Thyroid gland (tissue), 4 donors: Measurements from ENCODE around the gene MX2. TPM values are rescaled to one million over a fixed set of nuclear protein-coding genes. Genes with fewer than 3 reads are reported as not detected.

Source experiments
- DNase-seq, 2 donors: peaks; one replicate each; pipeline ENCODE4 v3.0.0-alpha.2; 2019
- H3K27ac ChIP-seq, 3 donors: fragments of 200-600 bp; sonication (generic); 1 replicate in 2 of 3; 2 replicates in 1 of 3; pipeline ENCODE4 v1.5.1; 2016 to 2019; ENCODE audit warnings: mild to moderate bottlenecking in 1 of 3, moderate library complexity in 1 of 3
- H3K27me3 ChIP-seq: fragments of 200-600 bp; sonication (generic); one replicate; pipeline ENCODE4 v1.5.1; 2019
- H3K36me3 ChIP-seq, 2 donors: fragments of 200-600 bp; sonication (generic); one replicate each; pipeline ENCODE4 v1.5.1; 2016 to 2019
- H3K4me1 ChIP-seq, 2 donors: fragments of 200-600 bp; sonication (generic); one replicate each; pipeline ENCODE4 v1.5.1; 2017 to 2019
- H3K4me3 ChIP-seq, 3 donors: fragments of 200-600 bp; sonication (generic); replicated peaks in 1 of 3; 1 replicate in 2 of 3; 2 replicates in 1 of 3; pipeline ENCODE4 v1.5.1; 2016; ENCODE audit warnings: mild to moderate bottlenecking in 1 of 3
- H3K9me3 ChIP-seq: fragments of 200-600 bp; sonication (generic); one replicate; pipeline ENCODE4 v1.5.1; 2017
- POLR2A ChIP-seq, 2 donors: fragments of 450-650 bp; IDR thresholded peaks; one replicate each; pipeline ENCODE4 v1.6.1; 2017; ENCODE audit warnings: antibody characterized with exemption in 2 of 2, mild to moderate bottlenecking in 2 of 2, moderate library complexity in 1 of 2
- WGBS, 2 donors: methylation state at CpG; one replicate each; pipeline ENCODE4 v1.1.5; 2017; 5-methylcytosine and 5-hydroxymethylcytosine counted together
- intact Hi-C: fragments of 100-400 bp; cut with DNase I; formaldehyde crosslinking; loops from one replicate; pipeline ENCODE4 v1.15.1; 2023
- total RNA-seq, 4 donors: library from RNA; depleted of rRNA; stranded (reverse); fragments of >200 nt; gene quantifications; one replicate each; pipeline ENCODE4 v1.2.3, GENCODE V29; 2016
- TF ChIP-seq, protein P1 (sequence below), 6 experiments: fragments of 200-600 bp in 3 of 6; fragments of 450-650 bp in 3 of 6; sonication (generic) in 3 of 6; IDR thresholded peaks; one replicate each; pipeline ENCODE4 v1.5.1; 2016 to 2019; ENCODE audit warnings: antibody characterized with exemption in 6 of 6, mild to moderate bottlenecking in 2 of 6, inconsistent platforms in 1 of 6, moderate library complexity in 1 of 6

MX2 gene
- total RNA-seq, 4 donors from 2014 or later, result 3.0 to 19.8 (median 7.1) TPM

DNA sequence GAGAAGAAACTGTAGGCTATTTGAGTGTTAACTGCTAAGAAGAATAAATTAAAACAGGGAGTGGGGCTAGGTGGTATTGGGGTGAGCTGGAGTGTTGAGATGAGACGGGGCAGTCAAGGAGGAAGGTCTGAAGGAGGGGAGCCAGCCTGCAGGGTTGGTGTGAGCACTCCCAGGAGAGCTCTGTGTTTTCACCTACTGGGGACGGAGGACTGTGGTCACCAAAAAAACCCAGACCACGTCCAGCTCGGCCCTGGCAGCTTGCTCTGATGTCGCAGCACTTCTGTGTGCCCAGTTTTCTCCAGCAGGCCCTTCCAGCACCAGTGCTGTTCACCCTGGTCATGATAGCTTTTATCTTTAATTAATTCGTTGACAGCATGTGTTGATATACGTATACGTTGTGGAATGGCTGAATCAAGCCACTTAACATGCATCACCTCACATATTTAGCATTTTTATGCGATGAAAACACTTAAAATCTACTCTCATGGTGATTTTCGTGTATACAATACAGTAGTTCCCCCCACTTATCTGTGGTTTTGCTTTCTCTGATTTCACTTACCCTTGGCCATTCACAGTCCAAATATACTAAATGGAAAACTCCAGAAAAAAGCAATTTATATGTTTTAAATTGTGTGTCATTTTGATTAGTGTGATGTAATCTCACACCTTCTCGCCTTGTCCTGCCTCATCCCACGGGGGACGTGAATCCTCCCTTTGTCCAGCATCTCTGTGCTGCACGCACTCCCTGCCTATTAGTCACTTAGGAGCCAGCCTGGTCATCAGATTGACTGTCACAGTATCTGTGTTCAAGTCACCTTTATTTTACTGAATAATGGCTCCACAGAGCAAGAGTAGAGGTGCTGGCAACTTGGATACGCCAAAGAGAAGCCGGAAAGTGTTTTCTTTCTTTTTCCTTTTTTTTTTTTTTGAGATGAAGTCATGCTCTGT, 32.9 kb upstream of the MX2 start:
- Histone ChIP-seq H3K9me3 (no peaks in the 10 kb centered on the region), H3K27me3 (no peaks in the 10 kb centered on the region), H3K36me3 (no peaks in the 10 kb centered on the region), H3K27ac (no peak overlapping the region), H3K4me3 (no peak overlapping the region), H3K4me1 (no peaks in the 10 kb centered on the region)
- DNase-seq, result no peak
- TF ChIP-seq, protein P1, sequence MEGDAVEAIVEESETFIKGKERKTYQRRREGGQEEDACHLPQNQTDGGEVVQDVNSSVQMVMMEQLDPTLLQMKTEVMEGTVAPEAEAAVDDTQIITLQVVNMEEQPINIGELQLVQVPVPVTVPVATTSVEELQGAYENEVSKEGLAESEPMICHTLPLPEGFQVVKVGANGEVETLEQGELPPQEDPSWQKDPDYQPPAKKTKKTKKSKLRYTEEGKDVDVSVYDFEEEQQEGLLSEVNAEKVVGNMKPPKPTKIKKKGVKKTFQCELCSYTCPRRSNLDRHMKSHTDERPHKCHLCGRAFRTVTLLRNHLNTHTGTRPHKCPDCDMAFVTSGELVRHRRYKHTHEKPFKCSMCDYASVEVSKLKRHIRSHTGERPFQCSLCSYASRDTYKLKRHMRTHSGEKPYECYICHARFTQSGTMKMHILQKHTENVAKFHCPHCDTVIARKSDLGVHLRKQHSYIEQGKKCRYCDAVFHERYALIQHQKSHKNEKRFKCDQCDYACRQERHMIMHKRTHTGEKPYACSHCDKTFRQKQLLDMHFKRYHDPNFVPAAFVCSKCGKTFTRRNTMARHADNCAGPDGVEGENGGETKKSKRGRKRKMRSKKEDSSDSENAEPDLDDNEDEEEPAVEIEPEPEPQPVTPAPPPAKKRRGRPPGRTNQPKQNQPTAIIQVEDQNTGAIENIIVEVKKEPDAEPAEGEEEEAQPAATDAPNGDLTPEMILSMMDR (IDR thresholded peaks at IDR 0.05), result no peak
- TF ChIP-seq POLR2A (IDR thresholded peaks at IDR 0.05), result no peak
- intact Hi-C loops, result no loop called here
- WGBS, 2 donors, result 87 to 89% methylated on average over 16 of the region's 16 CpGs

DNA sequence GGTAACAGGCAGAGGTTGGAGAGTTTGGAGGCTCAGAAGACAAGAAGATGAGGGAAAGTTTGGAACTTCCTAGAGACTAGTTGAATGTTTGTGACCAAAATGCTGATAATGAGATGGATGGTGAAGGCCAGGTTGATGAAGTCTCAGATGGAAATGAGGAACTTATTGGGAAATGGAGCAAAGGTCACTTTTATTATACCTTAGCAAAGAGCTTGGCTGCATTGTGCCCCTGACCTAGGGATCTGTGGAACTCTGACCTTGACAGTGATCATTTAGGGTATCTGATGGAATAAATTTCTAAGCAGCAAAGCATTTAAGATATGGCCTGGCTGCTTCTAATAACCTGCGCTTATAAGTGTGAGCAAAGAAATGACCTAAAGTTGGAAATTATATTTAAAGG, 28.1 kb upstream of the MX2 start:
- no peak for DNase-seq
- no peak overlapping the region for H3K27ac ChIP-seq
- intact Hi-C loops, result no loop called here
- no peak overlapping the region for H3K4me3 ChIP-seq
- no peaks in the 10 kb centered on the region for H3K27me3 ChIP-seq
- no peak for TF ChIP-seq POLR2A (IDR thresholded peaks at IDR 0.05)
- TF ChIP-seq, protein P1 (IDR thresholded peaks at IDR 0.05), result no peak
- H3K36me3 ChIP-seq, result no peaks in the 10 kb centered on the region
- H3K9me3 ChIP-seq, result no peaks in the 10 kb centered on the region
- WGBS, 2 donors, result 93 to 100% methylated on average over 1 of the region's 1 CpG
- no peaks in the 10 kb centered on the region for H3K4me1 ChIP-seq

DNA sequence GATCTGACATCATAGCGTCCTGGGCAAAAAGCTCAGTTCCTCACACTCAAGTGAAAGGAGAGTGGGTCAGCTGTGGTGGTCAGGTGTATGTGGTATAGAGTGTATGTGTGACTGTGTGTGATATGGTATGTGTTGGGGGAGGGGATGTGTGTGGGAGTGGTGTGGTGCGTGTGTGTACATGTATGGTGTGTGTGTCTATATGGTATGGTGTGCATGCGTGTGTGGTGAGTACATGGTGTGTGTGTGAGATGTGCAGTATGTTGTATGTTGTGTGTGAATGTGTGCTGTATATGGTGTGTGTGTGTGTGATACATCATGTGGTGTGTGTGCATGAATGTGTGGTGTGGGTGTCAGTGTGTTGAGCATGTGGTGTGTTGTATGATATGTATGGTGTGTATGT, 24.3 kb upstream of the MX2 start:
- Histone ChIP-seq H3K9me3 (no peaks in the 10 kb centered on the region), H3K36me3 (no peaks in the 10 kb centered on the region), H3K4me3 (no peak overlapping the region), H3K27me3 (no peaks in the 10 kb centered on the region), H3K4me1 (no peaks in the 10 kb centered on the region), H3K27ac (no peak overlapping the region)
- intact Hi-C loops, result no loop called here
- TF ChIP-seq, protein P1 (IDR thresholded peaks at IDR 0.05), result no peak
- no peak for TF ChIP-seq POLR2A (IDR thresholded peaks at IDR 0.05)
- WGBS, 2 donors, result 91 to 96% methylated on average over 3 of the region's 3 CpGs
- DNase-seq, result no peak

DNA sequence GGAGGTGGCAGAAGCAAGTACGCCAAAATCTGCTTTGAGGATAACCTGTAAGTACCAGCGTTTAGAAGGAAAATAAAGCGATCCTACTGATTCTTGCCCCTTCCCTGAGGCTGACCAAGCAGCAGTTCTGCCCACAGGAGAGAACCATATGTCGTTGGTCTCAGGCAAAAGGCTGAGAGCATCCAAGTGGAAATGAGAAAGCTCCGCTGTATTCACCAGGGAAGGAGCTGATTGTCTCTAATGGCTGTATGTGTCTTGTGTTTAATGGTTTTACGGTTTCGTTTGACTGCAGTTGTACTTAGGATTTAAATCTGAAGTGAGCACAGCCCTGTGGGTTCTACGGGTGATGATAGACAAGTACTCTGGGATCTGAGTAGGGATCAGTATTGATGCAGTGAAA, 23.4 kb upstream of the MX2 start:
- TF ChIP-seq, protein P1 (IDR thresholded peaks at IDR 0.05), result no peak
- TF ChIP-seq POLR2A (IDR thresholded peaks at IDR 0.05), result no peak

DNA sequence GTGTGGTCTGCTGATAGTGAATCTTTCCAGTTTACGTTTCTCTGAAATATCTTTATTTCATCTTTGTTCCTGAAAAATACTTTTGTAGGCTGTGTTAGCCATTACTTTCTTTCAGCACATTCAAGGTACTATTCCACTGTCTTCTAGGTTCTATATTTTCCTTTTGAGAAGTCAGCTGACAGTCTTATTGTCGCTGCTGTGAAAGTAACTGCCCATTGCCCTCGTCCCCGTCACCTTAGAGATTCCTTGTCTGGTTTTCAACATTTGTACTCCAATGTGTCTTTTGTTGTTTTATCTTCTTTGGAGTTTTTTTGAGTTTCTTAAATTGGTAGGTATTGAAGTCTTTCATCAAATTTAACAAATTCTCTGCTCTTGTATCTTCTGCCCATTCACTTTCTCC, 19.8 kb upstream of the MX2 start:
- Histone ChIP-seq H3K27me3 (no peaks in the 10 kb centered on the region), H3K9me3 (no peaks in the 10 kb centered on the region), H3K4me3 (no peak overlapping the region), H3K27ac (no peak overlapping the region), H3K36me3 (no peaks in the 10 kb centered on the region), H3K4me1 (no peaks in the 10 kb centered on the region)
- no peak for TF ChIP-seq POLR2A (IDR thresholded peaks at IDR 0.05)
- TF ChIP-seq, protein P1 (IDR thresholded peaks at IDR 0.05), result no peak
- DNase-seq, result no peak
- 94 to 95% methylated on average over 4 of the region's 4 CpGs for WGBS, 2 donors
- intact Hi-C loops, result no loop called here

More for the DNA sequence above, 23.4 kb upstream of the MX2 start:
- Histone ChIP-seq H3K36me3 (no peaks in the 10 kb centered on the region), H3K4me3 (no peak overlapping the region), H3K9me3 (no peaks in the 10 kb centered on the region), H3K4me1 (no peaks in the 10 kb centered on the region), H3K27me3 (no peaks in the 10 kb centered on the region), H3K27ac (no peak overlapping the region)
- no peak for DNase-seq
- intact Hi-C loops, result no loop called here
- 86 to 91% methylated on average over 8 of the region's 8 CpGs for WGBS, 2 donors
